HG03025 (cell line): Measurements from ENCODE around the gene C16orf86.

Experiments used
- ATAC-seq: cut with Tn5 transposase; IDR thresholded peaks from one replicate; pipeline ENCODE4 v1.9.1; 2021; ENCODE audit warnings: mild to moderate bottlenecking, moderate library complexity; ENCODE audit not compliant: unreplicated experiment, low FRiP score

Gene C16orf86

DNA sequence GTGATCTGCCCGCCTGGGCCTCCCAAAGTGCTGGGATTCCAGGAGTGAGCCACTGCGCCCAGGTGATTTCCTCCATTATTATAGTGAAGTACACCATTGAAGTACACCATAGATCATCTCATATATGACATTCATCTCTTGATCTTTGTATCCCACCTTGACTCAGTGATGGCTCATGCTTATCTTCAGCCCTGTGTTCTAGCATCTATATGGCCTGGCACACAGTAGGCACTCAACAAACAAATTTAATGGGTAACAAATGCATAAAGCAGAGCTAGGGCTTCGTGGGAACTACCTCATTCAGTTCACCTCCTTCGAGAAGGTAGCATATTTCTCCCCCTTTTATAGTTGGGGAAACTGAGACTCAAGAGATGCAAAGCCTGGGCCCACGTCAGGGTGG lies 1.0 kb upstream of the C16orf86 start:
- no peak for ATAC-seq

GRCh38 chr16:67666032-67666551 lies 522 bp upstream of the C16orf86 start:
- no peak for ATAC-seq

DNA sequence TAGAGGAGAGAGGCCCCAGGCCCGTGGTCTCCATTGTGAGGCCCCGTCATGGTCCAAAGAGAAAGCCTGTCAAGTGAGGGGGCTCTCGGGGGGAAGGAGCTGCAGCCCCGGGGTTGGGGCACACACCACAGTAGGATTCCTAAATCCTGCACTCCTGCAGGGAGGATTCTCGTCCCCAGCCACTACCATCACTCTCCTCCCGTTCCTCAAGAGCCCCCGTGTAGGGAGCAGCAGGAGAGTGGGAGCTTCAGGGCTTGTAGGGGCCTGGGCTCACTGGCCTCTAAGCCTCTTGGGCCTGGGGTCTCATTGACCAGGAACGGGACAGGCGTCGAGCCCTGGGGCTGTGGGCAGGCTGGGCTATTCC lies 821 bp downstream of the C16orf86 start:
- no peak for ATAC-seq

DNA sequence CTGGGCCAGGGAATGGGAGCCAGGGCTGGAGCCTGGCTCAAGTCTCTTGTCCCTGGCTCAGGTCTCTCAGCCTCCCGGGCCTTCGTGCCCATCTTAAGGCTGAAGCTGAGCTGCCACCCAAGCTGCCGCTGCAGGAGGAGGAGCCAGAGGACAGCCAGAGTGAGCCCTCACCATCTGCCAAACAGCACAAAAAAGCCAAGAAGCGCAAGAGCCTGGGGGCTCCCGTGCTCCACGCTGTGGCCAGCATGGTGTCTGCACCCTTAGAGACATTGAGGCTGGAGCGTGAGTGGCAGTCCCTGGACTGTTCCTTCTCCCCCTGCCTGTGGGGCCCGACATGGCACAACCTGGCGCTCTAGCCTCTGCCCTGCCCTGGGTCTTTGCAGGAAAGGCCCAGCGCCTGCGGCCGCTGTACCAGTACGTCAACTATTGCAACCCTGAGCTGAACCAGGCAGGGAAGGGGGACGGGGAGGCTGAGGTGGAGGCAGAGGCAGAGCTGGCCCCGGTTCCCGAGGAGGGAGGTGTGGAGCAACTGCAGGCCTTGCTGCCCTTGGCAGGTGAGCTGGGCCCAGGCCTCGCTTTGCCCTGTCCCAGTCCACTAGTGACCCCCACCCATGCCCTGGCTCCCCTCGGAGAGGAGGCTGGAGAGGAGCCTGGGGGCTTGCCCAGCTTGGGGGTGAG lies 1.3 kb downstream of the C16orf86 start:
- peak; percentile 39 for ATAC-seq

- no peak for ATAC-seq
Observed at GRCh38 chr16:67668495-67669157, 2.0 kb downstream of the C16orf86 start.

DNA sequence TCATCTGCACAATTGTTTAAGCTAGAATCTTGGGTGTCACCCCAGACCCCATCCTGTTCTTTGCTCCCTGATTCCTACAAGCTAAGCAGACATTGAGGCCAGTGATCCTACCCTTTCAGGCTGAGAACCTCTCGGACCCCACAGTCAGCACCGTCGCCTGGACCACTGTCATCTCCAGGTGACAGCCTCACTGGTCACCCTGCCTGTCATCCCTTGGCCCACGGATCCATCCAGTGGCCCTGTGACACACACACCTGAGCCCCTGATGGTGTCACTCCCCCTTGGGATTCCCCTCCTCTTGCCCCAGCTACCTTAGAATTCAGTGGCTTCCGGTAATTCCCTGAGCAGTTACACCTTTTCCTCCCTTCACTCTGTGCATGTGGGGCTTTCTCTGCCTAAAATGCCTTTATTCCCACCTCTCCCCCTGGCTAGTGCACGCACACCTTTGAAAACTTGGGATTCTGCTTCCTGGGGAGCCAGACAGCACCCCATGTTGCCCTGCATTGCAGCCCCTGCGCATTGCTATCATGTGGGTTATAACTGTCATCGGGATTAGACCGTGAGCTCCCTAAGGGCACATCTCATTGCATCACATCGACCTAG lies 3.0 kb downstream of the C16orf86 start:
- no peak for ATAC-seq

DNA sequence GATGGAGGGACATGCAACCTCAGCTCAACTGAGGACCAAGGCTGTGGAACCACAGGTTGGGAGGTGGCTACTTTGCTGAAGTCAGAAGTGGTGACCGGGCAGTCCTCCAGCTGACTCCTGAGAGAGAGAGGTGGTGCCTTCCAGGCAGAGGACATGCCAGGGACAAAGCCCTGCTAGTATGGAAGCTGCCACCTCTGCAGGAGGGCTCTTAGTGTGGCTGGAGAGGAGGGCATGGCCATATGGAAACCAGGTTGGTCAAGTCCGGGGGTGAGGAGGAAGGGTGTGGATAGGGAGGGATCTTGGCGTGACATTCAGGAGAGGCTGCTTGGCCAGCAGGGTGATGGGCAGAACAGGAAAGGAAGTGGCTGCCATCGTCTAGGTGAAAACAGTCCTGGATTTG lies 5.7 kb downstream of the C16orf86 start:
- no peak for ATAC-seq

- no peak for ATAC-seq
Observed at GRCh38 chr16:67672739-67673662, 6.4 kb downstream of the C16orf86 start.

- no peak for ATAC-seq
Observed at GRCh38 chr16:67673712-67674580, 7.3 kb downstream of the C16orf86 start.

- no peak for ATAC-seq
Observed at GRCh38 chr16:67674851-67675578, 8.4 kb downstream of the C16orf86 start.

DNA sequence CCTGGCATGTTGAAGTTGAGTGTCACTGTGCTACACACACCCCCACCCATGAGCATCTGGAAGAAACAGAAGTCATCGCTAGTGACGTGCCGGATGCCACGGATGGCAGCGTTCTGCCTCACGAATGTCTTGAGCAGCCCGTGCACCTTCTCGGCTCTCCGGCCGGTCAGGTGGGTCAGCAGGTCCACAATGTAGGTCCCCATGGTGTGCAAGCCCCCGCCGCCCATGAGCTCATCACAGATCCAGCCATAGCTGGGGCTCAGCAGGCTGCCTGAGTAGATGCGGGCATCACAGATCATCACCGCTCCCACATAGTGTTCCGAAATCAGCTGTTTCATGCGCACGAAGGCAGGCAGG lies 8.9 kb downstream of the C16orf86 start:
- ATAC-seq, result no peak

GRCh38 chr16:67675999-67676398 lies 9.4 kb downstream of the C16orf86 start:
- ATAC-seq, result no peak

- ATAC-seq, result no peak
Observed at GRCh38 chr16:67676516-67676915, 9.9 kb downstream of the C16orf86 start.

DNA sequence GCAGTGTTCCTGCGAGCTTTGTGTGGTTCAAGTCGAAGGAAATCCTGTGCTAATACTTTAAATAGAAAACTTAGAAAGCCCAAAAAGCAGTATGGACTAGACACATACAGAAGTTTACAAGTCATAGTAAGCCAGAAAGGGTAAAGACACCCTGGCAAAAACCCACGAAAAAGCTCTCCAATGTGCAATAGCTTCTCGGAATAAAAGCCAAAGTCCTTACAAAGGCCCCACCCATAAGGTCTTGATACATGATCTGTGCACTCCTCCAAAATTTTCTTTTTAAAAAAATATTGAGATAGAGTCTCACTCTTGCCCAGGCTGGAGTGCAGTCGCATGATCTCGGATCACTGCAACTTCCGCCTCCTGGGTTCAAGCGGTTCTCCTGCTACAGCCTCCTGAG lies 10.3 kb downstream of the C16orf86 start:
- no peak for ATAC-seq

DNA sequence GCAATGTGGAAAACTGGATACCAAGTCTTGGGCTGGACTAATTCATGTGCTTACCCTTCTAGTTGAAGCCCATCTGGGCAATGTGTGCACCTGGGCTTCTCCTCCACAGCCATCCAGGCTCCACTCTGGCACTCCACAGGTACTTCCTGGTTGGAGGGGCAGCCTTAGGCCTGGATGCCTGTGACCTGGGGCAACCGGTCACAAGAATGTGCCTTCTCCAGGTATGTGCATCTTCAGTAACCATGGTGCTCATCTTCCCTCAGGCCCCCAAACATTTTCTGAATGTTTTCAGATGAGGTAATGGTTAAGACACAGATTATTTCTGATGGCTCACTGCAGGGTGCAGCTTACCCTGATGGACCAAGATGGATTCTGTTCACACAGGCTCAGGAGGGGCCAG lies 11.1 kb downstream of the C16orf86 start:
- no peak for ATAC-seq

DNA sequence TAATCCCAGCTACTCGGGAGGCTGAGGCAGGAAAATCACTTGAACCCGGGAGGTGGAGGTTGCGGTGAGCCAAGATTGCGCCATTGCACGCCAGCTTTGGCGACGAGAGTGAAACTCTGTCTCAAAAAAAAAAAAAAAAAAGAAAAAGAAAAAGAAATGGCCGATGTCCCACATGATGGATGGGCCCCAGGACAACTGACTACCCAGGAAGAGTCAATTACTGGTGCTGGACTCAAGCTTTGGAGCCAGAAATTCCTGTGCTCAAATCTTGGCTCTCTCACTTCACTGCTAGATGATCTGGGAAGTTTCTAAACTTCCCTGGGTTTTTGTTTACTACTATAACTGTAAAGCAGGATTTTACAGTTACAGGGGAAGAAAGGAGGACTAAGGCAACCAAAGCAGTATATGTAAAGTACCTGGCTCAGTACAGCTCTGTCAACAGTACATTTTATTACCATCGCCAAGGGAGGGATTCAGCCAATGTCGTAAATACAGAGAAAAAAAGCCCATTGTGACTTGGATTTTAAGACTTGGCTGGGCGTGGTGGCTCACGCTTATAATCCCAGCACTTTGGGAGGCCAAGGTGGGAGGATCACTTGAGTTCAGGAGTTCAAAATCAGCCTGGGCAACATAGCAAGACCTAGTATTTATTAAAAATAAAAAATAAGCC lies 11.9 kb downstream of the C16orf86 start:
- no peak for ATAC-seq

DNA sequence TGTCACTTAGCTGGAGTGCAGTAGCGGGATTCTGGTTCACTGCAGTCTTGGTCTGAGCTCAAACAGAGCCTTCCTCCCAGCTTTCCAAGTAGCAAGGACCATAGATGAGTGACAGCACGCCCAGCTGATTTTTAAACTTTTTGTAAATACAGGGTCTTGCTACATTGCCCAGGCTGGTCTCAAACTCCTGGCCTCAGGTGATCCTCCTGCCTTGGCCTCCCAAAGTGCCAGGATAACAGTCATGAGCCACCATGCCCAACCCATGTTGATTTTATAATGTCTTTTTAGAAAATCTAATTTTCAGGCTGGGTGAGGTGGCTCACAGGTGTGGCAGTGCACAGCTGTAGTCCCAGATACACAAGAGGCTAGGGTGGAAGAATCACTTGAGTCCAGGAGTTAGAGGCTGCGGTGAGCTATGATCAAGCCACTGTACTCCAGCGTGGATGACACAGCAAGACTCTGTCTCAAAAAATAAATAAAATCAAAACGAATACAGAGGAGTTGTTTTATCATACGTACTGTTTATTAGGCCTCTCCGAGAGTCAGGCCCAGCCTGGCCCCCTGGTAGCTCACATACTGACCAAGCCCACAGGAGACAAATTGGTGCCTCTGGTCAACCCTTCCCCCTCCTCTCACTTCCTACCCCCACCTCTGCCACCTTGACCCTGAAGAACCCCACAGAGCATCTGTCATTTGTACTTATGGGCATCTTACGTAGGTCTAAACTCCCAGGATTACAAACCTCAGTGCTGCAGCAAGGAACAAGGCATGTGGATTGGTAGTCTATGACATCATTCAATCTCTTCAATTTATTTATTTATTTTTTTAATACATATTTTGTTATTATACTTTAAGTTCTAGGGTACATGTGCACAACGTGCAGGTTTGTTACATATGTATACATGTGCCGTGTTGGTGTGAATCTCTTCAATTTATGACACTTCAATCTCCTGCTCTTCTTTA lies 13.6 kb downstream of the C16orf86 start:
- no peak for ATAC-seq

GRCh38 chr16:67683767-67684166 lies 17.2 kb downstream of the C16orf86 start:
- ATAC-seq, result no peak
